Endometrial microvascular endothelial cells (primary cell): ENCODE data around the gene PTCD2. TPM values are rescaled to one million over a fixed set of nuclear protein-coding genes. Genes with fewer than 3 reads are reported as not detected.

Source experiments
- in situ Hi-C: cut with HindIII; loops from 2 replicates; pipeline ENCODE4 v1.10.0; 2017; ENCODE audit warnings: low sequenced_read_pairs, low pct_unique_long_range_greater_than_20kb; ENCODE audit errors: inconsistent ontology term
- total RNA-seq: library from RNA; depleted of rRNA; stranded (reverse); fragments of >200 nt; gene quantifications from one replicate; pipeline ENCODE4 v1.2.3, GENCODE V29; 2015; ENCODE audit errors: inconsistent ontology term

PTCD2 gene, protein sequence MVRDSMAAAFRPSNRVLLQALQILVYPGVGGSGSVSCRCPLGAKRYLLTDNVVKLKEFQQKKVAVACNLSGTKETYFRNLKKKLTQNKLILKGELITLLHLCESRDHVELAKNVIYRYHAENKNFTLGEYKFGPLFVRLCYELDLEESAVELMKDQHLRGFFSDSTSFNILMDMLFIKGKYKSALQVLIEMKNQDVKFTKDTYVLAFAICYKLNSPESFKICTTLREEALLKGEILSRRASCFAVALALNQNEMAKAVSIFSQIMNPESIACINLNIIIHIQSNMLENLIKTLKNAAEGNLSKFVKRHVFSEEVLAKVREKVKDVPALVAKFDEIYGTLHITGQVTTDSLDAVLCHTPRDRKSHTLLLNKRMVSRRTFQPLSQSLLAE
- total RNA-seq, result 8.6 TPM

DNA sequence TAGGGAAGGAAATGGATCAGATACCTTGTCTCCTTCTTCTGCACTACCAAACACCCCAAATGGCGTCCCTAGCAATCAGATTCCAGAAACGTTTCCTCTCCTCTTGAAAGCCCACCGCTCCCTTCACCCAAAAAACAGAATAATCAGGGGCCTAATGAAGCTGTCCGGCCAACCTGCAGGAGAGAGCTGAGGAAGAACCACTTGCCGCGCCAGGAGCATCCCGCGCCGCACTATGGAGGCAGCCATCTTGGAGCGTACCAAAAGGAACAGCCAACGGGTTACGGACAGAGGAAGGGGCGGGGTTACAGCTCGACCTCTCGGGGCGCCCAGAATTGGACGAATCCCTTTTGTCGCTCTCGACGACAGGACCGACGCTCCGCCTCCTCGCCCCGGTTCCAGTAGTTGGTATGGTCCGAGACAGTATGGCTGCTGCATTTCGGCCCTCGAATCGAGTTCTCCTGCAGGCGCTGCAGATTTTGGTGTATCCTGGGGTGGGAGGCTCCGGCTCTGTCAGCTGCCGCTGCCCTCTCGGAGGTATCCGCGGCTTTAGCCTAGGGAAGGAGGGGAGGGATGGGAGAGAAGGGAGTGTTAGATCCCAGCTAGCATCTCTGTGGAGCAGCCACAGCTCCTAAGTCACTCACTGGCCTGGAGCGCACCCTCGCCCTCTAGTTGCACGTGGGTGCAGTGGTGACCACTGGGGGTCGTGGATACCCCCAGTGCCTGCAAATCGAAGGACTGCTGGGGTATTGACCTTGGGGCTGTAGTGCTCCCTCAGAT lies at the start of gene PTCD2, which contains the start of gene MRPS27:
TSS of gene PTCD2 (plus strand) at position 398 of the 777 bp plus-strand sequence. CDS start at position 408, 10 bp downstream.
TSS of gene MRPS27 (minus strand) at position 265 of the 777 bp plus-strand sequence. CDS start at position 246, 19 bp downstream.
- in situ Hi-C loops, result no loop called here

DNA sequence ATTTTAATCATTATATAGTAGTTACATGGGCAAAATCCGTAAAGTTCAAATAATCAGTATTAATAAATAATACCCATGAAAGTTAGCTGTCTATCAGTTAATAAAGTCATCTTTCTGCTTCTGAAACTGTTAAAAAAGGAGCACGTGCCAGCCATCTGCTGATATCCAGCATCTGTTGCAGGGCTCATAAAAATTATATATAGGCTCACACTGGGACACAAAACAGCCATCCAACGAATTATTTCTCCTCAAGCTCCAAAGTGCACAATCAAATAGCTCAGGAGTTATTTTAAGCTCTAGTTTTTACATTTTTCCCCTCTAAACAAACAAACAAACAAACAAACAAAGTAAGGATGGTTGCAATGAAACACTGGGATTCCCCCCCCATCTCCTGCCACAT lies 48.5 kb upstream of the PTCD2 start:
- in situ Hi-C loops, result no loop called here

DNA sequence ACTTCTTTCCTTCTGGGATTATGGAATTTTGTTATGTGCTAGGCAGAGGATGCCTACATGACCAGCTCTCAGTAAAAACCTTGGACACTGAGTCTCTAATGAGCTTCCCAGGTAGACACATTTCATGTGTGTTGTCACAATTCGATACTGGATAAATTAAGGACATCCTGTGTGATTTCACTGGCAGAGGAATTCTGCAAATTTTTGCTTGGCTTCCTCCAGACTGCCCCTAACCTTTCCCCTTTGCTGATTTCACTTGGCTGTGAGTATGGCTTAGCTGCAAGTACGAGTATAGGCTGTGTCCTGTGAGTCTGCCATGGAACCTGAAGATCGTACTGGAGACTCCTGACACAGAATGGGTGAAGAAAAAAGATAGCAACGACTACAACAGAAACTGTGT lies 47.8 kb upstream of the PTCD2 start:
- in situ Hi-C loops, result no loop called here

DNA sequence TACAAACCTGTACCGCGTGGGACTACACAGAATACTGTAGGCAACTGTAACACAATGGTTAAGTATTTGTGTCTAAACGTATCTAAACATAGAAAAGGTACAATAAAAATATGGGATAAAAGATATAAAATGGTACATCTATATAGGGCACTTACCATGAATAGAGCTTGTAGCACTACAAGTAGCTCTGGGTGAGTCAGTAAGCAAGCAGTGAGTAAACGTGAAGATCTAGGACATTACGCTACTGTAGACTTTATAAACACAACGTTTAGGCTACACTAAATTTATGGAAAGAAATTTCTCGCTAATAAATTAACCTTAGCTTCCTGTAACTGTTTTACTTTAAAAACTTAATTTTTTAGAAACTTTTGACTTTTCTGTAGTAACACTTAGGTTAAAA lies 46.6 kb upstream of the PTCD2 start:
- in situ Hi-C loops, result no loop called here

DNA sequence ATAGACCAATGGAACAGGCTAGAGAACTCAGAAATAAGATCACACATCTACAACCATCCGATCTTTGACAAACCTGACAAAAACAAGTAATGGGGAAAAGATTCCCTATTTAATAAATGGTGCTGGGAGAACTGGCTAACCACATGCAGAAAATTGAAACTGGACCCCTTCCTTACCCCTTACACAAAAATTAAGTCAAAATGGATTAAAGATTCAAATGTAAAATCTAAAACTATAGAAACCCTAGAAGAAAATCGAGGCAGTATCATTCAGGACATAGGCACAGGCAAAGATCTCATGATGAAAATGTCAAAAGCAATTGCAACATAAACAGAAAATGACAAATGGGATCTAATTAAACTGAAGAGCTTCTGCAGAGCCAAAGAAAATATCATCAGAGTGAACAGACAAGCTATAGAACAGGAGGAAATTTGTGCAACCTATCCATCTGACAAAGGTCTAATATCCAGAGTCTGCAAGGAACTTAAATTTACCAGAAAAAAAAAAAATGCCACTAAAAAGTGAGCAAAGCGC lies 43.9 kb upstream of the PTCD2 start:
- in situ Hi-C loops, result no loop called here

DNA sequence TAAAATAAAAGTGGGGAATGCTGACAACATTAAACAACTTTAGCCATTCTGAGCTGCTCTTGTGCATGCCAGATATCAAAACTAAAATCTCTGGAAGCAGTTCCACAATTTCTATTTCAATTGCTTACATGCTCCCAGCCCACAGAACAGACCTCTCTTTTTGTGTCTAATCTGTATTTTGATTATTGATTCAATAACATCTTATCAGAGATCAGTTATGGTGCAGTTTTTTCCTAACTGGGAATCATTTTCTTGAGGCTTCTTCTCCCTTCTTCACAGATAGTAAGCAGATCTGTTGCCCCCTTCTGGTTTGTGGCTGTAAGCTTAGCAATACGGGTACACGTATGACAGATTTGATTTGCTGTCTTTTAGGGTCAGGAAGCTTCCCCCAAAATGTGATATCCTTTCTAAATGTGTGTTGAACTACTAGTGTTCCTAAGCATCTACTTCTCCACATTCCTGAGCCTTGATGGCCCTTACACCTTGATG lies 39.5 kb upstream of the PTCD2 start:
- in situ Hi-C loops, result loop anchor here (5.0 kb wide), 1 partner anchor 33 kb away; no protein-coding TSS in a partner anchor

DNA sequence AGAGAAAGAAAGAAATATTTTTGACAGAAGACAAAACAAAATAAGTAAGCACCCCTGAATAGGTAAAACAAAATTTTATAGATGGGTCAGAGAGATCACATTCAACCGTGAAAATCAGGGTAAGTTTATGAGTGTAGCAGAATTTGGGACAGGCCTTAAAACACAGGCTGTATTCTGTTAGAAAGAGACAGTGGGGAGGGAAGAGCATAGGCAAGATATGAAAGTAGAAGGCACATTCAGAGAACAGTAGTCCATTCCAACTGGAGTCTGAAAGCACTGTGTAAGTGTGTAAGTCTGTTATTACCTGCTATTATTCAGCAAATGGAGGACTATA lies 38.8 kb upstream of the PTCD2 start:
- in situ Hi-C loops, result loop anchor here (5.0 kb wide), 1 partner anchor 34 kb away; no protein-coding TSS in a partner anchor

DNA sequence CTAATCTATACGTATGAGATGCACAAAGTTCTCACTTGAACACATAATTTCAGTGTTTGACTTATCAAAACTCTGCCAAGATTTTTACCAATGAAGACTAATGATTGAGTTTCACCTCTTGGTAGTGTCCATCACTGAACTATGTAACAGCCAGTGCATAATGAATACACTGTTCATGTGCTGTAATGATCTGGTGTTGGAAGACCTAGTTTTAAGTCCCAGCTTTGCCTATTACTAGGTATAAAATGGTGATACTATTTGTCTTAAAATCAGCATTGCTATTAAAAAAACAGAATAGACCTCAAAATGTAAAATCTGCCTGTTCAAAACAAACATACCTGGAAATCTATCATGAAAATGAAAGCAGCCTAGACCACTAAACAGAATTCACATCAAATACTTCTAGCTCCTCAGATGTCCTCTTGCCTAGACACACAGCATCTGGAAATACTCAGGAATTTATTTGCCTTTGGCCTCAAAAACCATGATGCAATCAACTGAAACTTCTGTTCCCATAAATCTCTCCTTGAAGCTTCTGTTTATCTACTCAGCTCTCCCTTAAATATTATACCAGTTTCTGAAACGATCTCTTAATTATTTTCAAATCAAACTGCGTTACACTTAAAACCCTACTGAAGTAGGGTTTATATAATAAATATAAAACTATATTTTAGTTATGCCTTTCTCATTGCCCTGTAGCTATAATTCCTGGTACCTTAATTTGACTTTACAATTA lies 38.2 kb upstream of the PTCD2 start:
- in situ Hi-C loops, result loop anchor here (5.0 kb wide), 1 partner anchor 35 kb away; no protein-coding TSS in a partner anchor

DNA sequence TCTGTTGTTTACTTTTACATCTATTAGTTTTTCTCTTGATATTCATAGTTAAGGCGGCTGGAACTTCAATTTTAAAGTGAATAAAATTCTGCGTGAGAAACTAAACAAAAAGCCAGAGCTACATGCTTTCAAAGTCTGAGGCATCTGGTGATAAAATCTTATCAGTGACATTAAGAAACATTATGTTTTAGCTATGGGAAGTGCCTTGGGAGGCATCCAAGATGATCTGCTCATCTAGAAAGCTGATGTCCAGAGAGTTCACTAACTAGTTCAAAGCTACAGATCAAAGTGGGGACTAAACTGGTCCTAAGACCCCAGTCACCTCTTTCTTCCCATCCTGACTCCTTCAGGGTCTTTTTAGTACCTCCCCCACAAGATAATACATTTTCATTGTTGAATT lies 37.3 kb upstream of the PTCD2 start:
- in situ Hi-C loops, result loop anchor here (5.0 kb wide), 1 partner anchor 36 kb away; no protein-coding TSS in a partner anchor

DNA sequence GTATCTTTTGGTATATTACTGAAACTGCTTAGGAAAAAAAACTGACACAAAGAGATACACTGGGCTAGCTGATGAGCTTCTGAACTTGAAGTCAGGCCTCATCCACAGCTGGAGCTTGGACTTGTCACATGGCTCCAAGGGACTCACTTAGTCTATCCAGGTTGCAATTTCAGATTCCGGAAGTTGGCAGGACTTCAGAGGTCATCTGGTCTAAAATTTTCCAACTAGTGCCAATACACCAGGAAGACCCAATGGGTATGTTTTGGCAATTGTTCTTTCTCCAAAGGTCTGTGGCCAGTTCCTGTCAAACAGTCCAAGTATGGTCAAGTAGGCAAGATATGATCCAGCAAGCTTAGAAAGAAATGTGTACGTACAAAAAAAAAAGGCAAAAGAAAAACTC lies 36.8 kb upstream of the PTCD2 start:
- in situ Hi-C loops, result loop anchor here (5.0 kb wide), 1 partner anchor 36 kb away; no protein-coding TSS in a partner anchor

DNA sequence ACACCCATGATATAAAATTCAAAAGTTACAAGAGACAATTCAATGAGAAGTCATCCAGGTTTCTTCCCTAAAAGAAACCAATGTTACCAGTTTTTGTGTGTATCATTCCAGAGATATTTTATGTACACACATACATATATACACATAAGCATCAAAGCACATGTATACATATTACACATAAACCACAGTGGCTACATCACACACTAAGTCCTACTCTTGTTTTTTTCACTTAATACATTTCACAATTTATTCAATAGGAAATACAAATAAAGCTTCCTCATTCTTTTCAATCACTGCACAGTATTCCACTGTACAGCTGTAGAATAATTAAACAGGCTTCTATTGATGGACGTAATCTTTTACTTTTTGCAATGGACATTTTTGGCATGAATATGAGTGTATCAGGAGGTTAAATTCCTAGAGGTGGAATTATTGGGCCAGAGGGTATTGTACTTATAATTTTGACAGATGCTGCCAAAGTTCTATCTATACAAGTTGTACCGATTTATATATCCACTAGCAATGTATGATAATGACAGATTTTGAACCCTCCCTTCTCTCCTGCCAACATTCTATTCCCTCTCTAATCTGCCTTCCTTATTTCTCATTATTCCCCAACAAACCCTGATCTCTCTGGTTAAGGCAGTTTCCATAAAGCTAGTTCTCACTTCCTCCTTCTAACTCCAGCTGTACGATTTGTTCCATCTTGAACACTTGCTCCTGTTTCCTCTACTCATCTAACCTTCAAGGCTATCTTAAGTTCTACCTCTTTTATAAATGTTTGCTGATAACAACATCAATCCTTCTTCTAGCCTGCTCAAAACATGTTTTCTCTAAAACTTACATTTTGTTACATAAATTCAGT lies 35.4 kb upstream of the PTCD2 start:
- in situ Hi-C loops, result loop anchor here (5.0 kb wide), 1 partner anchor 37 kb away; no protein-coding TSS in a partner anchor

DNA sequence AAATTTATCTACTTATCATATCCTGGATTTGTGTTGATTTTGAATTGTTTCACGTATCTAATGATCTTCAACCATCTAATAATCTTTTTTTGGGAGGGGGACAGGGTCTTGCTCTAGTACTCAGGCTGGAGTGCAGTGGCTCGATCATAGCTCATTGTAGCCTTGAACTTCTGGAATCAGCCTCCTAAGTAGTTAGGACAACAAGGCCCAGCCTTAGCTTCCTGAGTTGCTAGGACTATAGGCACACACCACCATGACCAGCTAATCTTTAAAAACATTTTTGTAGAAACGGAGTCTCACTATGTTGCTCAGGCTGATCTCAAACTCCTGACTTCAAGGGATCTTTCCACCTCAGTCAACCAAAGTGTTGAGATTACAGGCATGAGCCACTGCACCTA lies 34.8 kb upstream of the PTCD2 start:
- in situ Hi-C loops, result no loop called here

DNA sequence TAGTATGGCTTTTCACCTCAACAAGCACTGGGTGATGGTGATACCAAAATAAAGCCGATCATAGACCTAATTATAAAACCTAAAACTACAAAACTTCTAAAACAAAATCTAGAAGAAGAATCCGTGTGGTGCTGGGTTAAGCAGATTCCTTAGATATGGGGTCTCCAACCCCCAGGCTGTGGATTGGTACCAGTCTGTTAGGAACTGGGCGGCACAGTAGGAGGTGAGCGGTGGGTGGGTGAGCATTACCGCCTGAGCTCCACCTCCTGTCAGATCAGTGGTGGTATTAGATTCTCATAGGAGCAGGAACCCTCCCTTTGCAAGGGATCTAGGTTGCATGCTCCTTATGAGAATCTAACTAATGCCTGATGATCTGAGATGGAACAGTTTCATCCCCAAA lies 33.4 kb upstream of the PTCD2 start:
- in situ Hi-C loops, result no loop called here

DNA sequence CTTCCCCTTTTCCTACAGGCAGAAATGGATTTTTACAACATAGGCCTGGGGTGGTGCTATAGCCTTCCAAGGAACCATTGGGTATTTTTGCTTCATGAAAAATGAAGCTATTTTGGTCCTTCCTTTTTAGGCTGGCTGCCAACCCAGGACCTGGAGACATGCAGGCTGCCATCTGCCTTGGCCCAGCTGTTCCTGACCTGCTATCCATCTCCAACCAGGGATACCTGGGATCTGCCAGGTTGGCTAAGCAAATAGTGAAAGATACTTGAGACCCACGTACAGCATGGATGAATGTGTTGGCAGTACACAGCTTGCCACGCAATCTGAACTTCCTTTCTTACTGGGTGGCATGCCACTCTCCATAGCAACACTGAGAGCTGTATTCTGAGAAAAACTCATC lies 31.2 kb upstream of the PTCD2 start:
- in situ Hi-C loops, result no loop called here

DNA sequence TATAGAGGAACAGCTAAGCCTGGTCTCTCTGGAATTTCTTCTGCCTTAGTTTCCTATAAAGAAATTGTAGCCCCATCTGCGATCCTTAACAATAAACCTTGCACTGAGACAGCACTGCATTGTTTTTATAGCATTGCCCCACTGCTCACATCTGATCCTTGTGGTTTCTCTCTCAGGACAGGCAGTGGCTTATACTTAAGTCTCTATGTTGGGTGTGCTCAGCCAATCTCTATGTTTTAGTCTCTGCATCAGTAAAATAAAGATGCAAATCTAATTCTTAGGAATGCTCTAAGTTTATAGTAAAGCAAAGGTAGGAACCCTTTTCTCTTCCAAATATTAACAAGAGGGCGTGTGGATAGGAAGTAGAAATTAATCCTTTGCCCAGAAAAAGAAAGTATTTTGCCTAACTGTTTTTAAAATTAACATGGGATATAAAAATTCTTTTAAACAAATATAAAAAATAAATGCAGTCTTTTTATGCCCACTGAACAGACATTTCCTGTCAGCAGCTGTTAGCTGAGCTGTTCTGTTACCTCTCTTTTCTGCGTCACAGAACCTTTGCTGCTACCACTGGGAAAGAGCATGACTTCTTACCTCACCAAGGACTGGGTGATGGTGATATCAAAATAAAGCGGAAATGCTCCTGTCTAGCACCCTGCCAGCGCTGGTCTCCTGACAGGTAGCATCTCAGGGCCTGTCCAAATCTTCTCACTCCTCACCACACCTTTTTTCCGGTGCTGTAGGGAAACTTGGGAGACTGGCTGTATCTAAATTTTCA lies 29.6 kb upstream of the PTCD2 start:
- in situ Hi-C loops, result no loop called here

DNA sequence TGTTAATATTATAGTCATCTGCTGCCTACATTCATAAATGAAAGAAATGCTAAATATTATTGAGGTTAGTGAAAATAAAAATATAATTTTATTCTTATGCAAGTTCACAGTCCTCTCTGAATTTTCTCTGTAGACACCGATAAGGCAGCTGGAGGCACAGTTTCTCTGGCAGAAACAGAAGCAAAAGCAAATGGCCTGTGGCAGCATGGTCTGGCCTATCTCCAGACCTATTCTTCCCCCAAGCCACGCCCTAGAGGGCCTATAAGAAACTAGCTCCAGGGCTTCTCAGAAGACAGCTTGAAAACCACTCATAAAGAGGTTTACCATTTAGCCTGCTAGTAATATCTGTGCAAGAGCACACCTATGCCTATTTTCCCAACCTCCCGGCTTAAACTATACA lies 28.6 kb upstream of the PTCD2 start:
- in situ Hi-C loops, result no loop called here

DNA sequence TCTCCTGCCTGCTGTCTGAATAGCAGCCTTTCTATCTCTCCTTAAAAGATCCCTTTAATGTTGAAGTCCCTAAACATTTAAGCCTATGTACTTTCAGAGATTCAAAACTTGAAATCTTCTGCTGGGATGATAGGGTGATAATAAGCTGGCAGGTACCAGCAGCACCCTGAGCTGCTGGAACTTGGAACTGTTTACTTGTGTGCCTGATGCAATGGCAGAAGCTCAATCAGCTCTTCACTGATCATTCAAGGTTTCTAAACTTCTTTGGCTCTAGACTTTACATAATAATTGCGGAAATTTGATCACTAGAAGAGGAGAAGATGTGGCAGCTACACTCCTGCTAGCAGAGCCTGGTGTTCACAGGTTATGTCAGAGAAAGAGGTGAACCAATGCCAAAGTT lies 27.8 kb upstream of the PTCD2 start:
- in situ Hi-C loops, result no loop called here
